WTC11 (cell line): ENCODE results near the gene PER1.

Experiments
- CTCF ChIP-seq: fragments of 200-600 bp; IDR thresholded peaks from 2 replicates; pipeline ENCODE4 v1.8.0; 2022; ENCODE audit warnings: antibody characterized with exemption
- KAT7 ChIP-seq: sonication (generic); formaldehyde crosslinking; IDR thresholded peaks from 2 replicates; pipeline ENCODE4 v1.8.1; 2023; ENCODE audit warnings: missing genetic modification reagents, mild to moderate bottlenecking, borderline replicate concordance
- ZBTB43 ChIP-seq: sonication (generic); formaldehyde crosslinking; IDR thresholded peaks from 2 replicates; pipeline ENCODE4 v1.8.1; 2023; ENCODE audit warnings: mild to moderate bottlenecking, missing genetic modification reagents
- ZNF281 ChIP-seq: sonication (generic); formaldehyde crosslinking; IDR thresholded peaks from 2 replicates; pipeline ENCODE4 v1.8.0; 2023; ENCODE audit warnings: mild to moderate bottlenecking, missing genetic modification reagents

- TF ChIP-seq CTCF (no peak), ZNF281 (CRISPR knock-in tag) (no peak; the same call in 1 of the 2 replicates), KAT7 (CRISPR knock-in tag) (0 out of 2 replicates have a peak, but pooled peaks have one; percentile 55), ZBTB43 (peak; percentile 70; the same call in 1 of the 2 replicates)
These were observed at the start of gene PER1 for GRCh38 chr17:8152112-8152775.
